ENCODE data around the gene MOSMO. TPM values are rescaled to one million over a fixed set of nuclear protein-coding genes. Genes with fewer than 3 reads are reported as not detected.
A peak's percentile ranks its signal among the peaks of the same experiment; 100 is the strongest.

Gene MOSMO
- total RNA-seq, result 1 to 10 TPM; 5.4 to 7.0 TPM

GRCh38 chr16:22007509-22008214 lies at the start of gene MOSMO:
Gene MOSMO, plus strand, starts transcription at chr16:22008111. Its CDS starts 191 bp downstream, at chr16:22008302.
- H3K27me3 Mint-ChIP-seq, result no peaks in the 10 kb centered on the region
- peak; percentile 81 for ATAC-seq
- H3K4me3 Mint-ChIP-seq, result peak within 1 kb of the TSS; percentile 86
- peak; percentile 63 for DNase-seq
- CTCF ChIA-PET, result interaction anchor here (1.0 to 17.5 kb wide), 10 partner anchors 10 to 184 kb away, joined by 3 to 430 read pairs (median 5); no protein-coding TSS in a partner anchor
- H3K27ac Mint-ChIP-seq, result peak within 1 kb of the TSS; percentile 82
- intact Hi-C loops (cut with micrococcal nuclease), result loop anchor here (2.0 to 5.0 kb wide), 3 partner anchors 69 to 181 kb away; no protein-coding TSS in a partner anchor
- no peak for TF ChIP-seq CTCF (IDR thresholded peaks at IDR 0.05)
- H3K9me3 Mint-ChIP-seq, result no peaks in the 10 kb centered on the region
- POLR2A ChIA-PET, result interaction anchor here (1.0 to 1.6 kb wide), 5 partner anchors 8 to 184 kb away, joined by 4 to 8 read pairs (median 5); partner anchors contain the start of gene UQCRC2
- peaks cover 42% of the 10 kb centered on the region for H3K4me1 Mint-ChIP-seq (ENCODE audit: low read depth)
- no peaks in the 10 kb centered on the region for H3K36me3 Mint-ChIP-seq (ENCODE audit: low read depth)

GRCh38 chr16:21959050-21959449 lies 48.9 kb upstream of the MOSMO start:
- ChIA-PET CTCF (interaction anchor here (1.5 to 2.0 kb wide), 2 partner anchors 12 to 119 kb away, joined by 3 to 7 read pairs; no protein-coding TSS in a partner anchor), POLR2A (interaction anchor here (1.7 kb wide), 1 partner anchor 21 kb away, joined by 4 read pairs; no protein-coding TSS in a partner anchor)
- Mint-ChIP-seq H3K27ac (peak overlapping the region; percentile 0), H3K4me3 (no peak overlapping the region), H3K36me3 (ENCODE audit: low read depth) (peaks cover 63% of the 10 kb centered on the region), H3K27me3 (no peaks in the 10 kb centered on the region), H3K9me3 (no peaks in the 10 kb centered on the region), H3K4me1 (ENCODE audit: low read depth) (peaks cover 38% of the 10 kb centered on the region)
- no peak for DNase-seq
- no peak for TF ChIP-seq CTCF (IDR thresholded peaks at IDR 0.05)
- intact Hi-C loops (cut with micrococcal nuclease), result no loop called here
- ATAC-seq, result peak; percentile 51

GRCh38 chr16:21962475-21962874 lies 45.4 kb upstream of the MOSMO start:
- POLR2A ChIA-PET, result interaction anchor here (0.6 to 4.2 kb wide), 2 partner anchors 9 to 142 kb away, joined by 3 to 19 read pairs; partner anchors contain the start of gene UQCRC2
- Mint-ChIP-seq H3K4me1 (ENCODE audit: low read depth) (peaks cover 19% of the 10 kb centered on the region), H3K9me3 (no peaks in the 10 kb centered on the region), H3K27ac (no peak overlapping the region), H3K27me3 (no peaks in the 10 kb centered on the region), H3K4me3 (no peak overlapping the region), H3K36me3 (ENCODE audit: low read depth) (peaks cover 66% of the 10 kb centered on the region)
- CTCF ChIA-PET, result interaction anchor here (0.6 to 2.2 kb wide), 4 partner anchors 86 to 226 kb away, joined by 3 to 10 read pairs (median 4); no protein-coding TSS in a partner anchor
- DNase-seq (no peak), ATAC-seq (no peak)
- intact Hi-C loops (cut with micrococcal nuclease), result loop anchor here (10.0 kb wide), 1 partner anchor 148 kb away; no protein-coding TSS in a partner anchor
- TF ChIP-seq CTCF (IDR thresholded peaks at IDR 0.05), result no peak

GRCh38 chr16:21963887-21964286 lies 44.0 kb upstream of the MOSMO start:
- no peak for TF ChIP-seq CTCF (IDR thresholded peaks at IDR 0.05)
- no peaks in the 10 kb centered on the region for H3K9me3 Mint-ChIP-seq
- ChIA-PET CTCF (interaction anchor here (1.6 kb wide), 1 partner anchor 11 kb away, joined by 3 read pairs; the partner anchor contains the start of gene UQCRC2), POLR2A (interaction anchor here (4.2 kb wide), 1 partner anchor 11 kb away, joined by 19 read pairs; the partner anchor contains the start of gene UQCRC2)
- intact Hi-C loops (cut with micrococcal nuclease), result loop anchor here (10.0 kb wide), 1 partner anchor 149 kb away; no protein-coding TSS in a partner anchor
- peaks cover 8% of the 10 kb centered on the region for H3K4me1 Mint-ChIP-seq (ENCODE audit: low read depth)
- ATAC-seq (no peak), DNase-seq (no peak)
- peaks cover 66% of the 10 kb centered on the region for H3K36me3 Mint-ChIP-seq (ENCODE audit: low read depth)
- no peak overlapping the region for H3K4me3 Mint-ChIP-seq
- H3K27me3 Mint-ChIP-seq, result no peaks in the 10 kb centered on the region
- no peak overlapping the region for H3K27ac Mint-ChIP-seq

Measured in activated CD8-positive, alpha-beta T cell treated with anti-CD3 and anti-CD28 coated beads for 36 hours (primary cell).